ENCODE measurements around the gene GPR132.
"Not testable (repeated sequence)": the region's sequence is repeated elsewhere in the genome, so short reads cannot be mapped to it uniquely, and the experiment has no call there.

Gene GPR132

DNA sequence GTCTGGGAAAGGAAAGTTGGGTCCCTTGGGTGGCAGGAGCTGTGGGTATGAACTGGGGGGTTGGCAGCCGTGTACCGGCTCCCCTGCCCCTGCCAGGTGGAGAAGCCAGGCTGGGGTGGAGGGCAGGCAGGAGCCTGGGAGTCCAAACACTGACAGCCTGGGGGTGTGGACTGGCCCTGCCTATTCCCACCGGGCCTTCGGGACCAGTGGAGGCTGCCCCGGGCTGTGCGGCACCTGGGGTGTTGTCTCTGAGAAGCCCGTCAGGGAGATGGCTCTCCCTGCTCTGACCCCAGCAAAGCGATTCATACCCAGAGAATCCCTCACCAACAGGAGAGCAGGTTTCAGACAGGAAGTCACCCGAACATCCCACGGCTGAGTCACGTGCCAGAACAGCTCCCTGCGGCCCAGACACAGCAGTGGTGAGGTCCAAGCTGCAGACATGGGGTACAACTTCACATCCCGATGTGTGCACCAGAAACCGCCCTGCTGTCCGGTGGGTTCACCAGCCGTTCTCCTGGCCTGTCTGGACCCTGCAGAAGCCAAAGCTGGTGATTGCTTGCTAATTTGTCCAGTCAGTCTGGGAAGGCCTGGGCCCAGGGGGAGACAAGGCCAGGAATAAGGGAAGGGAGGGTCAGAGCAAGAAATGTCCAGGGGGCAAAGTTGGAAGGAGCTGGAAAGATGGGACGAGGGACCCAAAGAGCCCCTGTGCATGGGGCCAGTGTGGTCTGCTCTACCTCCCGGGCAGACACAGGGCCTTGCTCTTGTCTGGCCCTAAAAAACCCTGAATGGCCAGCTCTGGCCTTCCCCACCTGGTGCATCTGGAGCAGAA lies 2.1 kb upstream of the GPR132 start:
- ChIA-PET CTCF (interaction anchor here (1.2 to 1.9 kb wide), 5 partner anchors 10 to 93 kb away, joined by 3 to 6 read pairs (median 4); no protein-coding TSS in a partner anchor), POLR2A (interaction anchor here (1.0 kb wide), 1 partner anchor 19 kb away, joined by 3 read pairs; no protein-coding TSS in a partner anchor)
- no peak overlapping the region for H3K4me3 ChIP-seq (ENCODE audit: low read depth, low read length)

DNA sequence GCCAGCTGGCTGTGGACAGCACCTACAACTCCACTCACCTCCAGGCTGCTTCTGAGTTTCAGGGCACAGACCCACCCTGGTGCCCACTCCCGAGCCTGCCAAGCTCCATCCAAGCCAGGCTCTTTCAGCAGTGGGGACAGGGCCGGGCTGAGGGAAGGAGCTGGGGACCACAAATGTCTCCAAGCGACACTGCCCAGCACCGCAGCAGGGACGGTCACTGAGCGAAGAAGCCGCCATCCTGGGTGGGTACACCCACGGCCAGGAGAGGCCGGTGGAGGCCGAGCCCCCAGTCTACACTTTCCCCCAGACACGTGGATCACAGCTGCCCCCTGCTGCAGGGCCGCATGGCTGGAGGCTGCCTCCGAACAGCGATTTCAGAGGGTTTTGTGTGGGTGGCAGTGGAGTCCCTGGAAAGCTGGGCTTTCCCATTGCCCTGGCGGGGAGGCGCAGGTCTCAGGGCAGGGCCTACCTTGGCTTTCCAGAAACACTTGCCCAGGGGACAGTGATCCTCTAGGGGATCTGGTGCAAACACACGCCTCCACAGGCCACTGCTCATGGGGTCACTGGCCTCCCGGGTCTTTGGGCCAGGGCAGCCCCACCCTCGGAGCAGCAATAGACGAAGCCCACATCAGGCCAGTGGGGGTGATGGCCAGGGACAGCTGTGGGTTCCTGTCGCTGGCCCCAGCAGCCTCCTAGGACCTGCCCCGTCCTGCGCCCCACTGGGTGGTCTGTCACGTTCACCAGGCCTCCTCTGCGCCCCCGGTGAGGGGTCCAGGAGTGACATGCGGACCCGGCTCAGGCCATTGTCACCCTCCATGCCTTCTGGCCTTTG lies 1.2 kb upstream of the GPR132 start:
- ChIA-PET CTCF (interaction anchor here (1.2 to 2.2 kb wide), 5 partner anchors 9 to 92 kb away, joined by 3 to 8 read pairs (median 6); no protein-coding TSS in a partner anchor), POLR2A (interaction anchor here (1.0 kb wide), 1 partner anchor 20 kb away, joined by 3 read pairs; no protein-coding TSS in a partner anchor)
- no peak for DNase-seq (ENCODE audit: low read depth, low spot score)
- TF ChIP-seq, protein P1, sequence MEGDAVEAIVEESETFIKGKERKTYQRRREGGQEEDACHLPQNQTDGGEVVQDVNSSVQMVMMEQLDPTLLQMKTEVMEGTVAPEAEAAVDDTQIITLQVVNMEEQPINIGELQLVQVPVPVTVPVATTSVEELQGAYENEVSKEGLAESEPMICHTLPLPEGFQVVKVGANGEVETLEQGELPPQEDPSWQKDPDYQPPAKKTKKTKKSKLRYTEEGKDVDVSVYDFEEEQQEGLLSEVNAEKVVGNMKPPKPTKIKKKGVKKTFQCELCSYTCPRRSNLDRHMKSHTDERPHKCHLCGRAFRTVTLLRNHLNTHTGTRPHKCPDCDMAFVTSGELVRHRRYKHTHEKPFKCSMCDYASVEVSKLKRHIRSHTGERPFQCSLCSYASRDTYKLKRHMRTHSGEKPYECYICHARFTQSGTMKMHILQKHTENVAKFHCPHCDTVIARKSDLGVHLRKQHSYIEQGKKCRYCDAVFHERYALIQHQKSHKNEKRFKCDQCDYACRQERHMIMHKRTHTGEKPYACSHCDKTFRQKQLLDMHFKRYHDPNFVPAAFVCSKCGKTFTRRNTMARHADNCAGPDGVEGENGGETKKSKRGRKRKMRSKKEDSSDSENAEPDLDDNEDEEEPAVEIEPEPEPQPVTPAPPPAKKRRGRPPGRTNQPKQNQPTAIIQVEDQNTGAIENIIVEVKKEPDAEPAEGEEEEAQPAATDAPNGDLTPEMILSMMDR (IDR thresholded peaks at IDR 0.05; ENCODE audit: insufficient read depth, low read length, missing control alignments), result no peak
- H3K4me3 ChIP-seq (ENCODE audit: low read depth, low read length), result no peak overlapping the region

More for the DNA sequence above, 2.1 kb upstream of the GPR132 start:
- TF ChIP-seq, protein P1 (IDR thresholded peaks at IDR 0.05; ENCODE audit: insufficient read depth, low read length, missing control alignments), result no peak
- no peak for DNase-seq (ENCODE audit: low read depth, low spot score)

DNA sequence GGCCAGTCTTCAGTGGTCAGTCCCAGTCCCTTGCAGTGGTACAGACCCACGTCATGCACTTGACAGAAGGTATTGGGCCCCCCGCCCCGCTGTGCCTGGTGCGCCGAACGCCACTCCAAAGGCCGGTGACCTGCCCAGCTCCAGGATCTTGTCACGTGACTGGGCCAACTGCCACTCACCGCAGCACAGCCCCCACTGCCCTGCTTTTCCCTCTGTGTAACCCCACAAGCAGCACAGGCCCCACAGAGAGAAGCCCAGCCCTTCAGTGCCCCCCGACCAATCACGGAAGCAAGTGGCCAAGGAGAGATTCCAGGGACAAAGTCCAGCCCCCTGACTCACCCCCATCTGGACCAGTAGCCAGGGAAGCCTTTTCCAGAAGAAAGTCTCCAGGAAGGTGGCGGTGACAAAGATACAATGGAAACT lies 498 bp downstream of the GPR132 start:
- CTCF ChIA-PET, result interaction anchor here (0.9 to 2.2 kb wide), 3 partner anchors 19 to 26 kb away, joined by 3 to 8 read pairs (median 7); no protein-coding TSS in a partner anchor
- no peak for DNase-seq (ENCODE audit: low read depth, low spot score)
- H3K4me3 ChIP-seq (ENCODE audit: low read depth, low read length), result no peak overlapping the region
- POLR2A ChIA-PET, result no interaction called here
- TF ChIP-seq, protein P1 (IDR thresholded peaks at IDR 0.05; ENCODE audit: insufficient read depth, low read length, missing control alignments), result no peak

DNA sequence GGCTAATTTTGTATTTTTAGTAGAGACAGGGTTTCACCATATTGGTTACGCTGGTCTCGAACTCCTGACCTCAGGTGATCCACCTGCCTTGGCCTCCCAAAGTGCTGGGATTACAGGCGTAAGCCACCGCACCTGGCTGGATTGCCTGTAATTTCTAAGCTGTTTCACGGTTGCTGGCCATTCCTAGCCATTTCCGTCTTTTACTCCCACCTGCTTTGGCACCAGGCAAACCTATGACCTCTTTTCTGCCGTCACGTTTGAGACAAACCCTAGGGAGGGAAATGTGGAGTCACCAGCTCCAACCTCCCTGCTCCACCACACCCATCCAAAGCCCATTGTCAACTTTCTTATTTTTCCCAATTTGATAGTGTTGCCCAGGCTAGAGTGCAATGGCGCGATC lies 1.2 kb downstream of the GPR132 start:
- TF ChIP-seq, protein P1 (IDR thresholded peaks at IDR 0.05; ENCODE audit: insufficient read depth, low read length, missing control alignments), result no peak
- no peak for DNase-seq (ENCODE audit: low read depth, low spot score)
- H3K4me3 ChIP-seq (ENCODE audit: low read depth, low read length), result no peak overlapping the region
- ChIA-PET POLR2A (no interaction called here), CTCF (interaction anchor here (0.8 to 2.3 kb wide), 4 partner anchors 18 to 168 kb away, joined by 3 to 7 read pairs (median 4); no protein-coding TSS in a partner anchor)

DNA sequence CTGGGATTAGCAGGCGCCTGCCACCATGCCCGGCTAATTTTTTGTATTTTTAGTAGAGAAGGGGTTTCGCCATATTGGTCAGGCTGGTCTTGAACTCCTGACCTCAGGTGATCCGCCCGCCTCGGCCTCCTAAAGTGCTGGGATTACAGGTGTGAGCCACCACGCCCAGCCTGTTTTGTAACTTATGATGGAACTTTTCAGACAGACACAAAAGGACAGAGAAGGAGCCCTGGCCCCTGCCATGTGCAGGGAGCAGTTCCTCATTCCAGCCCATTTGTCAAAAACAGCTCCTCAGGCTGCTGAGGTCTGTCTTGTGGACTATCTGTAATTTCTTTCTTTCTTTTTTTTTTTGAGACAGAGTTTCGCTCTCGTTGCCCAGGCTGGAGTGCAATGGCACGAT lies 1.7 kb downstream of the GPR132 start:
- H3K4me3 ChIP-seq (ENCODE audit: low read depth, low read length); DNase-seq (ENCODE audit: low read depth, low spot score); POLR2A ChIA-PET: not testable (repeated sequence)
- CTCF ChIA-PET, result interaction anchor here (0.8 to 2.3 kb wide), 5 partner anchors 18 to 167 kb away, joined by 3 to 7 read pairs (median 3); no protein-coding TSS in a partner anchor

DNA sequence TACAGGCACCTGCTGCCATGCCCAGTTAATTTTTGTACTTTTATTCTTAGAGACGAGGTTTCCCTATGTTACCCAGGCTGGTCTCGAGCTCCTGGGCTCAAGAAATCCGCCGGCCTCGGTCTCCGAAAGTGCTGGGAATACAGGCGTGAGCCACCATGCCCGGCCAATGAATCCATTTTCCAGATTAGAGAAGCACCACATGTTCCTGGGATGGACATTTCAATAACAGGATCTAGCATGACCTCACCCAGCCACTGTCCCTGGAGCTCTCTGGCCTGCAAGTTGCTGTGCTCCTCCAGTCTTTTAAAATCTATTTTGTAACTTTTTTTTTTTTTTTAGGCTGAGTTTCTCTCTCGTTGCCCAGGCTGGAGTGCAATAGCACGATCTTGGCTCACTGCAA lies 2.2 kb downstream of the GPR132 start:
- no peak for DNase-seq (ENCODE audit: low read depth, low spot score)
- no peak overlapping the region for H3K4me3 ChIP-seq (ENCODE audit: low read depth, low read length)
- TF ChIP-seq, protein P1 (IDR thresholded peaks at IDR 0.05; ENCODE audit: insufficient read depth, low read length, missing control alignments), result no peak
- ChIA-PET POLR2A (no interaction called here), CTCF (interaction anchor here (0.7 to 2.3 kb wide), 4 partner anchors 18 to 167 kb away, joined by 3 to 5 read pairs (median 4); no protein-coding TSS in a partner anchor)

All from AG04449 (cell line).